Endothelial cell of umbilical vein (primary cell): ENCODE results near the gene COG5.

Source experiments
- EZH2 ChIP-seq: IDR thresholded peaks from 2 replicates; pipeline ENCODE4 v1.6.1; 2012; ENCODE audit warnings: borderline replicate concordance, low read depth, mild to moderate bottlenecking, moderate library complexity, low read length, inconsistent platforms; ENCODE audit not compliant: severe bottlenecking
- JUN ChIP-seq: IDR thresholded peaks from 2 replicates; pipeline ENCODE4 v1.6.1; 2011; ENCODE audit warnings: borderline replicate concordance, low read depth; ENCODE audit not compliant: insufficient read length, insufficient read depth
- MYC ChIP-seq: IDR thresholded peaks from one replicate; pipeline ENCODE4 v1.6.1; 2011; ENCODE audit warnings: mild to moderate bottlenecking, low read depth, low read length
- POLR2AphosphoS5 ChIP-seq: IDR thresholded peaks from 2 replicates; pipeline ENCODE4 v1.6.1; 2012; ENCODE audit warnings: low read depth, mild to moderate bottlenecking, control low read depth, low read length, moderate library complexity; ENCODE audit not compliant: insufficient read depth
- TF ChIP-seq, protein P1 (sequence below), 2 donors: IDR thresholded peaks; 1 replicate in 1 of 2; 2 replicates in 1 of 2; pipeline ENCODE4 v1.5.1; 2011; ENCODE audit warnings: low read length in 2 of 2, mild to moderate bottlenecking in 2 of 2, moderate library complexity in 2 of 2, control low read depth in 1 of 2, inconsistent platforms in 1 of 2, low read depth in 1 of 2; ENCODE audit not compliant: insufficient read depth in 1 of 2; ENCODE audit errors: extremely low read depth in 1 of 2

DNA sequence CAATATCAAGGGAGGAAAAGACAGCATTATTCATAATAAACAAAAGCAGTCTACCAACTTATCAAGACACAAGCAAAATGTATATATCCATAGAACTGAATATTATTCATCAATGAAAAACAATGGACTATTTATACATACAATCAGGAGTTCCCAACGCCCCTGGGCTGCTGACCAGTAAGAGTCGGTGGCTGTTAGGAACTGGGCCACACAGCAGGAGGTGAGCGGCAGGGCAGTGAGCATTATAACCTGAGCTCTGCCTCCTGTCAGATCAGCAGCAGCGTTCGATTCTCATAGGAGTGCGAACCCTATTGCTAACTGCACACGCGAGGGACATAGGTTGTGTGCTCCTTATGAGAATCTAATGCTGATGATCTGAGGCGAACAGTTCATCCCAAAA lies 165.6 kb downstream of the COG5 start:
- TF ChIP-seq, protein P1, sequence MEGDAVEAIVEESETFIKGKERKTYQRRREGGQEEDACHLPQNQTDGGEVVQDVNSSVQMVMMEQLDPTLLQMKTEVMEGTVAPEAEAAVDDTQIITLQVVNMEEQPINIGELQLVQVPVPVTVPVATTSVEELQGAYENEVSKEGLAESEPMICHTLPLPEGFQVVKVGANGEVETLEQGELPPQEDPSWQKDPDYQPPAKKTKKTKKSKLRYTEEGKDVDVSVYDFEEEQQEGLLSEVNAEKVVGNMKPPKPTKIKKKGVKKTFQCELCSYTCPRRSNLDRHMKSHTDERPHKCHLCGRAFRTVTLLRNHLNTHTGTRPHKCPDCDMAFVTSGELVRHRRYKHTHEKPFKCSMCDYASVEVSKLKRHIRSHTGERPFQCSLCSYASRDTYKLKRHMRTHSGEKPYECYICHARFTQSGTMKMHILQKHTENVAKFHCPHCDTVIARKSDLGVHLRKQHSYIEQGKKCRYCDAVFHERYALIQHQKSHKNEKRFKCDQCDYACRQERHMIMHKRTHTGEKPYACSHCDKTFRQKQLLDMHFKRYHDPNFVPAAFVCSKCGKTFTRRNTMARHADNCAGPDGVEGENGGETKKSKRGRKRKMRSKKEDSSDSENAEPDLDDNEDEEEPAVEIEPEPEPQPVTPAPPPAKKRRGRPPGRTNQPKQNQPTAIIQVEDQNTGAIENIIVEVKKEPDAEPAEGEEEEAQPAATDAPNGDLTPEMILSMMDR (IDR thresholded peaks at IDR 0.05; ENCODE audit: extremely low read depth in 1 of 2, insufficient read depth in 1 of 2, low read depth in 1 of 2, low read length in 2 of 2): no peak
- TF ChIP-seq MYC (no peak), POLR2AphosphoS5 (no peak), EZH2 (no peak), JUN (no peak)
